RKO (cell line): ENCODE data around the gene MN1.

ENCODE experiments used
- DNase-seq: peaks from one replicate; pipeline ENCODE4 v3.0.0-alpha.2; 2016; ENCODE audit warnings: low spot score

Gene MN1

DNA sequence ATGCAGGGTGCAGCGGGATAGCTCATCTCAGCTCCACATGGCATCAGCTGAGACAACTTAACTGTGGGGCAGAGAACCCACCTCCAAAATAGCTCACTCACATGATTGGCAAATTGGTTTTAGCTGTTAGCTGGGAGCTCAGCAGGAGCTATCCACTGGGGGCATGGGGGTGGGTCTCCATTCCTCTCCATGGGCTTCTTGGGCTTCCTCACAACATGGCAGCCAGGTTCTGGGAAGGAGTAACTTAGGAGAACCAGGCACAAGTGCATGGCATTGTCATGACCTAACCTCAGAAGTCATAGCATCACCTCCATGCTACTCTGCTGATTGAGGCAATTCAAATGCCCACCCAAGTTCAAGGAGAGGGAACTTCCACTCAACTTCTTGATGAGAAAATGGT lies 85.5 kb downstream of the MN1 start:
- DNase-seq, result no peak

DNA sequence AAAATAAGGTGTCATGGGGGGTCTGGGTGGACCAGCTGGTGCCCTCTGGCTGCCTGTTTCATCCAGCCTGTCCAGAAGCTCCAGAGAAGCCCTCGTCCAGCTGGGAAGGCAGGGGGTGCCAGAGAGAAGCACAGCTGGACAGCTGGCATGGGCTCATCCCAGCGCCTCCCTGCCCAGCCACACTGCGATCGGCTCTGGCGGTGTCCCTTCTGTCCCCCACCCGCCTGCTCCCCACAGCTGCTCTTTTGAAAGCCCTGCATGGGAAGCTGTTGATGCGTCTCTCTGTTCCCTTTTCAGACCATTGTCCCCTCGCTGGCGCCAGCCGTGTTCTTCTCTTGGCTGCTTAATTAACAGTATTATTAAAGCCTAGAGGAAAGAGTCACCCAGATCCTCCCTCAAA lies 86.5 kb downstream of the MN1 start:
- no peak for DNase-seq

GRCh38 chr22:27714068-27714467 lies 87.5 kb downstream of the MN1 start:
- no peak for DNase-seq

DNA sequence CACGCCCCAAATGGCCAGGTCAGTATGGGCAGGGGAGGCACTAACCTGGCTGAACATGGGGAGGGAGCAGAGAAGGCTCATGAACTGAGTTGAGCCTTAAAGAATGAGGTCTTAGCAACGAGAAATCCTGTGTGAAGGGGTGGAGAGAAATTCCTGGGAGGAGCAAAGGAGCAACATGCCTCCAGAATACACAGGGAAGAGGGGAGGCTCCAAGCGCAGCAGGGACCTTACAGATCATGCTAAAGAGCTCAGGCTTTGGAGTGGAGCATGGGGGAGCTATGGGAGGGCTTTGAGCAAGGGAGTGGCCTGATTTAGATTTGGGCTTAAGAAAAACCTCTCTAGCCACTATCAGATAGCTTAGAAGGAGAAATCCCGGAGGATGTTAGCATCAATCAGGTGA lies 88.1 kb downstream of the MN1 start:
- DNase-seq, result no peak

- no peak for DNase-seq
These were observed 89.8 kb downstream of the MN1 start for GRCh38 chr22:27711756-27712155.

DNA sequence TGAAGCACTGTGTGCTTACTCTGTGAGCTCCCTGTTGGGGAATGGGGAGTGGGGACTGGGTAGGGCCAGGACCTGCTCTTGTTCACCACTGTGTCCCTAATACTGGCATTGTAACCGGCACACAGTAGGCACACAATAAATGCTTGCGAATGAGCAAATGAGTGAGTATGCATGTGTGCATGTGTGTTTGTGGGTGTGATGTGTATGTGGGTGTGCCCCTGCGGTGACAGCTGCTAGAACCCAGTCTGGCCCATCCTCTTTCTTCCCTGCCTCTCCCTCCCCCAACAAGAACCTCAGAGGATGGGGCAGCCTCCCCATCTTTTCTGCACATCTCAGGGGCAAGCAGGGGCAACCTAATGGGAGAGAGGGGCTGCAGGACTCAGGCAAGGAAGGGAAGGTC lies 90.5 kb downstream of the MN1 start:
- DNase-seq, result no peak

DNA sequence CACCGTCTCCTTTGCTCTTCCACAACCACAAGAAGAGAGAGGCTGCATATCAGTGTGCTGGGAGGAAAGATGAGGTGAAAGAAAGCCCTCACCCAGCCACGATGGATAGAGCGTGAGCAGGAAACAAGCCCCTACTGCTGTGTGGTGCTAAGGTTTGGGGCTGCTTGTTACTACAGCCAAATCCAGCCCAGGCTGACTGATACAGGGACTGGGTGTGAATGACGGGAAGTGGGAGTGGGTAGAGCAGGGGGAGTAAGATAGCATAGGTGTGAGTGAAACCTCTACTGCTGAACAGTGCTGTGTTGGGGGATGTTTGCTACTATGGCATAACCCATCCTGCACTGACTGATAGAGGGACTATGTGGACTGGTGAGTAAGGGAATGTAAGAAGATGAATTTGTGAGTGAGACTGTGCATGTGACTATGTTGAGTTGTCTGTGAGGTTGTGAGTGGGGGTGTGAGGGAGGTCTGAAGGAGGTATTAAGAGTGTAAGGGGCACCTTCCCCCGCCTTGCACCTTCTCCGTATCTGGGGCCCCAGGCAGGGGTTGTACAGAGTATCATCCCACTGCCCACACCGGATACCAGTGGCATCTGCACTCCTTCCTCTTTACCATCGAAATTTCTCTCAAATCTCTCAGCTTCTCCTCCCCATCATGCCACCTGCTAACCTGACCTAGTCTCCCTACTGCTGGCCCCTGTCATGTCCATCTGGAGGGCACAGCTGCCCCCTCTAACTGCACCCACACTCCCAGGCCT lies 91.5 kb downstream of the MN1 start:
- DNase-seq, result no peak

GRCh38 chr22:27706489-27706888 lies 95.1 kb downstream of the MN1 start:
- no peak for DNase-seq

- no peak for DNase-seq
These were observed 96.0 kb downstream of the MN1 start for GRCh38 chr22:27705408-27706080.

DNA sequence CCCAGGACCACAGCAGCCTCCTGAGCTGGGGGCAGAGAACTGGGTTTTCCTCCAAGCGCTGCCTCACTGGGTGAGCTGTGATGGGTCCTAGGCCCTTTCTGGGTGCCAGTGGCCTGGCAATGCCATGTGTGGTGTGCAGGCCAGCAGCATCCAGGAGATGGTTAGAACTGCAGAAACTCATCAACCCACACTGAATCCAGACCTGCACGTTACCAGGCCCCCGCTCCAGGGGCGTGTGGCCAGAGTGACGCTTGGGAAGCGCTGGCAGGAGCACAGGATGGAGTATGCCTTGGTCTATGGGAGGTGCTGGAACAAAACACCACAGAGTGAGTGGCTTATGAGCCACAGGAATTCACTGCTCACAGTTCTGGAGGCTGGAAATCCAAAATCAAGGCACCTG lies 97.0 kb downstream of the MN1 start:
- no peak for DNase-seq

DNA sequence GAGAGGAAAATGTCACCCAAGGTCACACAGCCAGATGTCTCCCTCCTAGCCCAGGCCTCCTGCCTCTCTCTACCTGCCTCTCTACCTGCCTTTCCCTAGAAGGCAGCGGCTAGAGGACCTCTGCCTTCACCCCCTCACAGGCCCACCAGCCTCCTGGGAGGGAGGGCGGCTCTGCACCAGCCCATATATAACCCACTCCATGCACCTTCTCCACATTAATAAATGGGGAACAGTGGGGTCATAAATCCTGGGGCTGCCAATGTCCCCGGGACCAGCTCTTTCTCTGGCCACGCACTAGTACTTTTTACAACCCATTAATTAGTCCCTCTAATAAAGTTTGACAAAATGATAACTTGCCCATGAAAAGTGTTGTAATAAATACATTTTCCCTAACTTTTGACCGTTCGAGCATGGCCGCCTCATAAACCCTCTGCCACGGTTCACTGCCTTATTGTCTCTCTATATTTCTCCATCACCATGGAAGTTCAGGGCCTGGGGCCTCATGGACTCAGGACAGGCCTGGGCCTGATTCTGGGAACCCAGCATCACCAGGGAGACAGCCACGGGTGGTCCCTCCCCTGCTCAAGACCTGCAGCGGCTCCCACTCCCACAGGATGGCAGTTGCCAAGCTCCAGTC lies 102.1 kb downstream of the MN1 start:
- DNase-seq, result no peak

DNA sequence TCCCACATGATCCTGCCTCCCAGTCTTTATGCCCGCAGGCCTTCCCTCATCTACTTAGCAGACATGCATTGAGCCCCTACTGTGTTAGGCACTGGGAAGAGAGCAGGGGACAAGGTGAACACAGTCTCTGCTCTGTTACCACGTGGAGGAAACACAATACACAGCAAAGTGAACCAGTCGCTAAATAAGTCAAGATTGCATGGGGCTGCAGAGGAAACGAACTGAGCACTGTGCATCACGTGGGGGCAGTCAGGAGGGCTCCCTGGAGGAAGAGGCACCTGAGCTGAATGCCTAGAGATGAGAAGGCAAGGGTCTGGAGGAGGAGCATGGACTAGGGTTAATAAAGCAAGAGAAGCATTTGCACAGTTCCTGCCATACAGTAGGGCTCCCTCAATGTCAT lies 102.7 kb downstream of the MN1 start:
- DNase-seq, result no peak
